ENCODE results near the gene CRYL1. TPM values are rescaled to one million over a fixed set of nuclear protein-coding genes. Genes with fewer than 3 reads are reported as not detected.

The CRYL1 gene
- total and polyA plus RNA-seq, 4 donors = 14.1 to 24.1 (median 22.1) TPM

DNA sequence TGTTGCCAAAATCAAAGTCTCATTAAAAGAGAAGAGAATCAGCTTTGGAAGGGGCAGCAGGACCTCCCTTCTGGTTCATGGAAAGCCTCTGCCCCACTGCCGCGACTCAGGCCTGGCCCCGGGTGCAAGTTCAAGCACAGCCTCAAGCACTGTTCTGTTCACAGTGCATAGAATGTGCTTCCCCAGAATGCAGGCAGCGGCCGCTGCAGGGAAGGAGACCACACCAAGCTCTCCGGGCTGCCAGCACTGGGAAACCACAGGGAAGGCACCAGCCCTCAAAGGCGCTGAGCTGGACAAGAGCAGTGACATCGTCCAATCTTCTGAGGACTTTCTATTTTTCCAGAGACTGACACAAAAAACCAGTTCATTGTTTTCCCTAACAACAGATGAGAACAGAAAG, 55.5 kb downstream of the CRYL1 start:
- no peak for ATAC-seq (ENCODE audit: insufficient read depth, low FRiP score)
- H3K27me3 ChIP-seq (ENCODE audit: control insufficient read depth in 3 of 3, insufficient read depth in 3 of 3, low read length in 2 of 3) = no peaks in the 10 kb centered on the region
- no peak overlapping the region for H3K9ac ChIP-seq (ENCODE audit: insufficient read depth in 1 of 2, low read length in 2 of 2)
- H3K4me3 ChIP-seq = no peak overlapping the region
- no peak for DNase-seq
- peaks cover 0 to 8% (median 2%) of the 10 kb centered on the region in 5 donors for H3K4me1 ChIP-seq (ENCODE audit: control insufficient read depth in 5 of 5, insufficient read depth in 5 of 5, low read length in 5 of 5)
- H3K27ac ChIP-seq (ENCODE audit: low read depth in 1 of 2, low read length in 1 of 2) = no peak overlapping the region
- TF ChIP-seq, protein P1, sequence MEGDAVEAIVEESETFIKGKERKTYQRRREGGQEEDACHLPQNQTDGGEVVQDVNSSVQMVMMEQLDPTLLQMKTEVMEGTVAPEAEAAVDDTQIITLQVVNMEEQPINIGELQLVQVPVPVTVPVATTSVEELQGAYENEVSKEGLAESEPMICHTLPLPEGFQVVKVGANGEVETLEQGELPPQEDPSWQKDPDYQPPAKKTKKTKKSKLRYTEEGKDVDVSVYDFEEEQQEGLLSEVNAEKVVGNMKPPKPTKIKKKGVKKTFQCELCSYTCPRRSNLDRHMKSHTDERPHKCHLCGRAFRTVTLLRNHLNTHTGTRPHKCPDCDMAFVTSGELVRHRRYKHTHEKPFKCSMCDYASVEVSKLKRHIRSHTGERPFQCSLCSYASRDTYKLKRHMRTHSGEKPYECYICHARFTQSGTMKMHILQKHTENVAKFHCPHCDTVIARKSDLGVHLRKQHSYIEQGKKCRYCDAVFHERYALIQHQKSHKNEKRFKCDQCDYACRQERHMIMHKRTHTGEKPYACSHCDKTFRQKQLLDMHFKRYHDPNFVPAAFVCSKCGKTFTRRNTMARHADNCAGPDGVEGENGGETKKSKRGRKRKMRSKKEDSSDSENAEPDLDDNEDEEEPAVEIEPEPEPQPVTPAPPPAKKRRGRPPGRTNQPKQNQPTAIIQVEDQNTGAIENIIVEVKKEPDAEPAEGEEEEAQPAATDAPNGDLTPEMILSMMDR (IDR thresholded peaks at IDR 0.05; ENCODE audit: control extremely low read depth, extremely low read depth) = no peak
- H3K36me3 ChIP-seq (ENCODE audit: control insufficient read depth in 4 of 4, insufficient read depth in 4 of 4, low read length in 4 of 4) = peaks cover 0 to 8% (median 0%) of the 10 kb centered on the region in 4 donors
- H3K9me3 ChIP-seq (ENCODE audit: control insufficient read depth in 4 of 4, insufficient read depth in 3 of 4, low read length in 3 of 4) = no peaks in the 10 kb centered on the region
- 97 to 98% methylated on average over 8 of the region's 8 CpGs for WGBS, 2 donors

DNA sequence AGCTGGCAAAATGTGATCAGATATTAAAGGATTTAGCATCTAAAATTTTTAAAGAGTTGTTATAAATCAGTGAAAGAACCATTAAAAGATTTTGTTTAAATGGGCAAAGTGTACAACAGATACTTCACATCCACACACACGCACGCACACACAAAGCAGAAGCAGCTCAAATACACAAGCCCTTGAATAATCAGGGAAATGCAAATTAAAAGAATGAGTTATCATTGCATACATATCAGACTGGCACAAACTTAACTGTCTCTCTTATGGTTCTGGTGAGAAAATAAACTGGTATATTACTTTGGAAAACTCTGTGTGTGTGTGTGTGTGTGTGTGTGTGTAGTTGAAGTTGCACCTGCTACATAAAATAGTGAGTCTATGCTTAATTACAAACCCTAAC, 59.3 kb downstream of the CRYL1 start:
- Histone ChIP-seq H3K9ac (ENCODE audit: insufficient read depth in 1 of 2, low read length in 2 of 2) (no peak overlapping the region), H3K36me3 (ENCODE audit: control insufficient read depth in 4 of 4, insufficient read depth in 4 of 4, low read length in 4 of 4) (peaks cover 0 to 4% (median 0%) of the 10 kb centered on the region in 4 donors), H3K27ac (ENCODE audit: low read depth in 1 of 2, low read length in 1 of 2) (no peak overlapping the region), H3K4me3 (no peak overlapping the region), H3K4me1 (ENCODE audit: control insufficient read depth in 5 of 5, insufficient read depth in 5 of 5, low read length in 5 of 5) (peaks cover 0 to 12% (median 2%) of the 10 kb centered on the region in 5 donors), H3K27me3 (ENCODE audit: control insufficient read depth in 3 of 3, insufficient read depth in 3 of 3, low read length in 2 of 3) (no peaks in the 10 kb centered on the region), H3K9me3 (ENCODE audit: control insufficient read depth in 4 of 4, insufficient read depth in 3 of 4, low read length in 3 of 4) (no peaks in the 10 kb centered on the region)
- 97 to 99% methylated on average over 2 of the region's 2 CpGs for WGBS, 2 donors
- TF ChIP-seq, protein P1 (IDR thresholded peaks at IDR 0.05; ENCODE audit: control extremely low read depth, extremely low read depth) = no peak
- DNase-seq (no peak), ATAC-seq (ENCODE audit: insufficient read depth, low FRiP score) (no peak)

DNA sequence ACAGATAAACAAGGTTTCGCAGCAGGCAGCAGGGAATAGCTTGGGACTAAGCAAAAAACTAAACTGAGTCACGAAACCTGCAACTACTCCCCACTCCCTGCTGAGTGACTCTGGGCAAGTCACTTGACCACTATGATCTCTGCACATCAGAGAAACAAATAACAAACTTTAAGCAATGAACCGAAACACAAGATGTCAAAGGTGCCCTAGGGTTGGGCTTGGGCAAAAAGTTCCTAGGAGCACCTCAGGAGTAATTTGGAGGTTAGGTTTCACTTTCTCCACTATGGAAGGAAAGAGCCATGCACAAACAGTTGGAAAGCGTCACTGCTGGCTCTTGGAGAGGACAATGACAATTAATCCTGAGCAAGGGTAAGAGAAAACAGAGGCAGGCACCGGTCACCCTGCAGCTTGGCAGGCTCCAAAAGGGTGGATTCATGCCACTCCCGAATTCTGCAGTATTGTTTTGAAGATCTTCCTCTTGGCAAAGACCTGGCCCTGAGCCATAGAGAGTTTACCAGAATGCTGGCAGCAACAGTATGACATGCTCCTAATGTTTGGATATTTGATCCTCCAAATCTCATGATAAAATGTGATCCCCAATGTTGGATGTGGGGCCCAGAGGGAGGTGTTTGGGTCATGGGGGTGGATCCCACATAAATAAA, 60.3 kb downstream of the CRYL1 start:
- H3K9ac ChIP-seq (ENCODE audit: insufficient read depth in 1 of 2, low read length in 2 of 2) = no peak overlapping the region
- no peak overlapping the region for H3K4me3 ChIP-seq
- ATAC-seq (ENCODE audit: insufficient read depth, low FRiP score) (no peak), DNase-seq (peak in 2 of 3 donors; percentile 42 to 60)
- 52 to 64% methylated on average over 6 of the region's 6 CpGs for WGBS, 2 donors
- H3K27me3 ChIP-seq (ENCODE audit: control insufficient read depth in 3 of 3, insufficient read depth in 3 of 3, low read length in 2 of 3) = no peaks in the 10 kb centered on the region
- peaks cover 0 to 12% (median 2%) of the 10 kb centered on the region in 5 donors for H3K4me1 ChIP-seq (ENCODE audit: control insufficient read depth in 5 of 5, insufficient read depth in 5 of 5, low read length in 5 of 5)
- H3K9me3 ChIP-seq (ENCODE audit: control insufficient read depth in 4 of 4, insufficient read depth in 3 of 4, low read length in 3 of 4) = no peaks in the 10 kb centered on the region
- TF ChIP-seq, protein P1 (IDR thresholded peaks at IDR 0.05; ENCODE audit: control extremely low read depth, extremely low read depth) = no peak
- H3K27ac ChIP-seq (ENCODE audit: low read depth in 1 of 2, low read length in 1 of 2) = peak overlapping the region in 1 of 2 donors; percentile 11
- peaks cover 0 to 4% (median 0%) of the 10 kb centered on the region in 4 donors for H3K36me3 ChIP-seq (ENCODE audit: control insufficient read depth in 4 of 4, insufficient read depth in 4 of 4, low read length in 4 of 4)
